Neural cell (in vitro differentiated cells): ENCODE data around the gene DISP3.

Source experiments
- CTCF ChIP-seq: fragments of 450-650 bp; IDR thresholded peaks from 2 replicates; pipeline ENCODE4 v1.5.1; 2014; ENCODE audit warnings: antibody characterized with exemption, mild to moderate bottlenecking, moderate library complexity; ENCODE audit not compliant: poor library complexity, severe bottlenecking
- EP300 ChIP-seq: fragments of 450-650 bp; conservative IDR thresholded peaks from 2 replicates; pipeline ENCODE4 v1.6.1; 2014; ENCODE audit warnings: antibody characterized with exemption, mild to moderate bottlenecking, moderate library complexity; ENCODE audit not compliant: poor library complexity, severe bottlenecking
- EZH2 ChIP-seq: fragments of 200-600, 300-800 bp; shearing (Covaris generic), sonication (generic); IDR thresholded peaks from 2 replicates; pipeline ENCODE4 v1.6.1; 2014; ENCODE audit warnings: antibody characterized with exemption, low read length, borderline replicate concordance, mild to moderate bottlenecking; ENCODE audit not compliant: insufficient read depth, poor library complexity, severe bottlenecking
- MXI1 ChIP-seq: fragments of 450-650 bp; conservative IDR thresholded peaks from 2 replicates; pipeline ENCODE4 v1.6.1; 2014; ENCODE audit warnings: antibody characterized with exemption, mild to moderate bottlenecking; ENCODE audit not compliant: poor library complexity, severe bottlenecking
- POLR2AphosphoS5 ChIP-seq: IDR thresholded peaks from 2 replicates; pipeline ENCODE4 v1.6.1; 2012
- RAD21 ChIP-seq: fragments of 450-650 bp; conservative IDR thresholded peaks from 2 replicates; pipeline ENCODE4 v1.6.1; 2014; ENCODE audit warnings: antibody characterized with exemption, mild to moderate bottlenecking, moderate library complexity
- REST ChIP-seq: IDR thresholded peaks from 2 replicates; pipeline ENCODE4 v1.6.1; 2012; ENCODE audit warnings: borderline replicate concordance
- SMC3 ChIP-seq: fragments of 450-650 bp; conservative IDR thresholded peaks from 2 replicates; pipeline ENCODE4 v1.6.1; 2014; ENCODE audit warnings: antibody characterized with exemption, mild to moderate bottlenecking, moderate library complexity; ENCODE audit not compliant: poor library complexity
- TAF1 ChIP-seq: IDR thresholded peaks from 2 replicates; pipeline ENCODE4 v1.6.1; 2012; ENCODE audit warnings: low read depth

GRCh38 chr1:11523261-11523660, 44.3 kb downstream of the DISP3 start:
- no peak for TF ChIP-seq REST
- TF ChIP-seq POLR2AphosphoS5: no peak
- no peak for TF ChIP-seq CTCF
- no peak for TF ChIP-seq EZH2
- TF ChIP-seq SMC3: no peak
- no peak for TF ChIP-seq RAD21
- TF ChIP-seq MXI1: no peak
- TF ChIP-seq EP300: no peak
- no peak for TF ChIP-seq TAF1
